ENCODE data around the gene POLN. TPM values are rescaled to one million over a fixed set of nuclear protein-coding genes. Genes with fewer than 3 reads are reported as not detected.

Gene POLN
- total and polyA plus RNA-seq, 8 donors = 0.29 to 5.1 (median 1.4) TPM; not detected in 2

DNA sequence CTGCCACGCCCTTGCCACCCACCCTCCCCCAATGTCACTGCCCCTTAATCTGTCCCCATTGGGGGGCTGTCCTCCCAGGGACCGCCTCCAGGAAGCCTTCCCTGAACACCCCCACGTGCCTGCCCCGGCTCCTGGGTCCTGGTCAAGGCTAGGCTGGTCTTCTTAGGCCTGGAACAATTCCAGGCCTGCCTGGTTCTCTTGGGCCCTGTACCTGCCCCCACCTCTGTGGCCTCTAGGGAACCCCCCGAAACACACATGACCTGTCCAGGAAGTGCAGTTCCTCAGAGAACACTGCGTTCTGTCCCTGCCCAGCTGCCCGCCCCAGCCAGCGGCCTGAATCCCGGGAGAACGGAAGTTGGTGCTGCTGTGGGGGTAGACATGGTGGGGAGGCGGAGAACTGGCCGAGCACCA lies 14.9 kb upstream of the POLN start:
- H3K4me1 ChIP-seq = peaks cover 58 to 78% (median 61%) of the 10 kb centered on the region in 4 donors
- TF ChIP-seq EP300 (IDR thresholded peaks at IDR 0.05) (peak; percentile 43), POLR2A (IDR thresholded peaks at IDR 0.05) (no peak), POLR2AphosphoS5 (IDR thresholded peaks at IDR 0.05) (peak in 1 of 3 donors; percentile 38)
- TF ChIP-seq, protein P1, sequence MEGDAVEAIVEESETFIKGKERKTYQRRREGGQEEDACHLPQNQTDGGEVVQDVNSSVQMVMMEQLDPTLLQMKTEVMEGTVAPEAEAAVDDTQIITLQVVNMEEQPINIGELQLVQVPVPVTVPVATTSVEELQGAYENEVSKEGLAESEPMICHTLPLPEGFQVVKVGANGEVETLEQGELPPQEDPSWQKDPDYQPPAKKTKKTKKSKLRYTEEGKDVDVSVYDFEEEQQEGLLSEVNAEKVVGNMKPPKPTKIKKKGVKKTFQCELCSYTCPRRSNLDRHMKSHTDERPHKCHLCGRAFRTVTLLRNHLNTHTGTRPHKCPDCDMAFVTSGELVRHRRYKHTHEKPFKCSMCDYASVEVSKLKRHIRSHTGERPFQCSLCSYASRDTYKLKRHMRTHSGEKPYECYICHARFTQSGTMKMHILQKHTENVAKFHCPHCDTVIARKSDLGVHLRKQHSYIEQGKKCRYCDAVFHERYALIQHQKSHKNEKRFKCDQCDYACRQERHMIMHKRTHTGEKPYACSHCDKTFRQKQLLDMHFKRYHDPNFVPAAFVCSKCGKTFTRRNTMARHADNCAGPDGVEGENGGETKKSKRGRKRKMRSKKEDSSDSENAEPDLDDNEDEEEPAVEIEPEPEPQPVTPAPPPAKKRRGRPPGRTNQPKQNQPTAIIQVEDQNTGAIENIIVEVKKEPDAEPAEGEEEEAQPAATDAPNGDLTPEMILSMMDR (IDR thresholded peaks at IDR 0.05) = no peak
- no peaks in the 10 kb centered on the region for H3K27me3 ChIP-seq
- H3K4me3 ChIP-seq = peak overlapping the region in 3 of 4 donors; percentile 2 to 23 (median 9)
- peaks cover 26 to 65% (median 49%) of the 10 kb centered on the region in 4 donors for H3K36me3 ChIP-seq
- no peaks in the 10 kb centered on the region for H3K9me3 ChIP-seq
- peak overlapping the region; percentile 33 to 94 (median 93) for H3K27ac ChIP-seq
- DNase-seq = peak; percentile 19 to 63
- intact Hi-C loops (cut with DNase I; ENCODE audit: low total_unique reads) = no loop called here
- 44 to 61% (median 46%) methylated on average over 11 to 12 of the region's 12 CpGs for WGBS, 5 donors

DNA sequence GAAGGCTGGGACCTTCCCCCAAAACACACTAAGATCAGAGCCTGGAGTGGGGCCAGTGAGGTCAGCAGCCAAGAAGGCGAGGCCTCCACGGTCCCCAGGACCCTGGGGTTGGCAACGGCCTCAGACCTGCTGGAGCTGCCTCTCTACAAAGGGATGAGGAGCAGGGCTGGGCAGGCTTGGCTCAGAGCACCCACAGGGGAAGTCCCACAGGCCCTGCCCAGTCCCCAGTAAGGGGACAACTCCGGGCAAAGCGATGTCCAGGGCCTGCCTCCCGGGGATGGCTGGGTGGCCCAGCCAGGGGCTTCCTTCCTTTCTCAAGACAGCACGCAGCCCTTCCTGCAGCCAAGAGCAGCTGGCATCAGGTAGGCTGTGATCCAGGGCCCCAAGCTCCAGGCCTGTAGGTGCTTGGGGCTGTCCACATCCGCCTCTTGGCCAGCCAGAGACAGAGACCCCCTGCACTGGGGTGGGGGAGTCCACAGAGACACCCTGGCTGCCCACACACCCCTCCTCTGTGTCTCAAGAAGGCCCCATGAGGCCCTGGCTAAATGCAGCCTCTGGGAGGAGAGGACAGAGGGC lies 14.3 kb upstream of the POLN start:
- Histone ChIP-seq H3K4me3 (peak overlapping the region; percentile 0 to 23 (median 8)), H3K4me1 (peaks cover 58 to 78% (median 61%) of the 10 kb centered on the region in 4 donors), H3K27me3 (no peaks in the 10 kb centered on the region), H3K36me3 (peaks cover 26 to 70% (median 55%) of the 10 kb centered on the region in 4 donors), H3K27ac (peak overlapping the region; percentile 33 to 94 (median 93)), H3K9me3 (no peaks in the 10 kb centered on the region)
- intact Hi-C loops (cut with DNase I; ENCODE audit: low total_unique reads) = no loop called here
- peak; percentile 18 to 67 for DNase-seq
- 23 to 41% (median 38%) methylated on average over 5 to 8 of the region's 8 CpGs for WGBS, 5 donors
- no peak for TF ChIP-seq POLR2AphosphoS5 (IDR thresholded peaks at IDR 0.05)
- no peak for TF ChIP-seq EP300 (IDR thresholded peaks at IDR 0.05)
- TF ChIP-seq POLR2A (IDR thresholded peaks at IDR 0.05) = no peak
- TF ChIP-seq, protein P1 (IDR thresholded peaks at IDR 0.05) = no peak

DNA sequence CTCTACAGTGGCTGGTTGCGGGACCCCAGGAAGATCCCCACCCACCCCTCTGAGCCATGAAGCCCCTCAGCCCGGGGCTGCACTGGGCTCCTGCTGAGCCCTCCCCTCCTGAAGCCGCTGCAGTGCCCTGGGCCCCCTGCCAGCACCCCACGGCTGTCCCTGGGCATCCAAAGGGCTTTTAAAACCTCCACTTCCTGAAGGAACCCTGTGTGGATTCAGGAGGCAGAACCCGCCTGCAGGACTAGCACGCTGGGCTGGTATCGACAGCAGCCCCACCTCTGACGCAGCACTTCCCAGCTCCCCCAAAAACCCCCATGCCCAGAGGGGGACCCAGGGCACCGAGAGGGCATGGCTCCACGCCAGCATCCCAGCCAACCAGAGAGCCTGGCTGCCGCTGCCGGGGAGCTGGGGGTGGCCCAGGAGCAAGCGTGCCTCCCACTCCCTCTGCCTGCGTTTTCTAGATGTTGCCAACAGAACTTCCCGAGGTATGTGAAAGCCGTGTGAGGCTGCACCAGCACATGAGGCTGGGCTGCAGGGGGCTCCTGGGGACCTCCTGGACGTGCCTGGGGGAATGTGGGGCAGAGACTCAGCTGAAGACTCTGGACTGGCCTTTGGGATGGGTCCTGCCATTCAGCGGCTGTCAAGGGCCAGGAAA lies 13.7 kb upstream of the POLN start:
- TF ChIP-seq EP300 (IDR thresholded peaks at IDR 0.05) = no peak
- TF ChIP-seq, protein P1 (IDR thresholded peaks at IDR 0.05) = no peak
- no peak for TF ChIP-seq POLR2AphosphoS5 (IDR thresholded peaks at IDR 0.05)
- TF ChIP-seq POLR2A (IDR thresholded peaks at IDR 0.05) = no peak
- H3K4me1 ChIP-seq = peaks cover 54 to 73% (median 58%) of the 10 kb centered on the region in 4 donors
- no peaks in the 10 kb centered on the region for H3K27me3 ChIP-seq
- H3K36me3 ChIP-seq = peaks cover 32 to 76% (median 61%) of the 10 kb centered on the region in 4 donors
- peak; percentile 28 to 70 for DNase-seq
- no peaks in the 10 kb centered on the region for H3K9me3 ChIP-seq
- peak overlapping the region; percentile 0 to 23 (median 8) for H3K4me3 ChIP-seq
- WGBS, 5 donors = 33 to 47% (median 39%) methylated on average over 15 to 18 of the region's 18 CpGs
- peak overlapping the region; percentile 33 to 94 (median 93) for H3K27ac ChIP-seq
- intact Hi-C loops (cut with DNase I; ENCODE audit: low total_unique reads) = no loop called here

DNA sequence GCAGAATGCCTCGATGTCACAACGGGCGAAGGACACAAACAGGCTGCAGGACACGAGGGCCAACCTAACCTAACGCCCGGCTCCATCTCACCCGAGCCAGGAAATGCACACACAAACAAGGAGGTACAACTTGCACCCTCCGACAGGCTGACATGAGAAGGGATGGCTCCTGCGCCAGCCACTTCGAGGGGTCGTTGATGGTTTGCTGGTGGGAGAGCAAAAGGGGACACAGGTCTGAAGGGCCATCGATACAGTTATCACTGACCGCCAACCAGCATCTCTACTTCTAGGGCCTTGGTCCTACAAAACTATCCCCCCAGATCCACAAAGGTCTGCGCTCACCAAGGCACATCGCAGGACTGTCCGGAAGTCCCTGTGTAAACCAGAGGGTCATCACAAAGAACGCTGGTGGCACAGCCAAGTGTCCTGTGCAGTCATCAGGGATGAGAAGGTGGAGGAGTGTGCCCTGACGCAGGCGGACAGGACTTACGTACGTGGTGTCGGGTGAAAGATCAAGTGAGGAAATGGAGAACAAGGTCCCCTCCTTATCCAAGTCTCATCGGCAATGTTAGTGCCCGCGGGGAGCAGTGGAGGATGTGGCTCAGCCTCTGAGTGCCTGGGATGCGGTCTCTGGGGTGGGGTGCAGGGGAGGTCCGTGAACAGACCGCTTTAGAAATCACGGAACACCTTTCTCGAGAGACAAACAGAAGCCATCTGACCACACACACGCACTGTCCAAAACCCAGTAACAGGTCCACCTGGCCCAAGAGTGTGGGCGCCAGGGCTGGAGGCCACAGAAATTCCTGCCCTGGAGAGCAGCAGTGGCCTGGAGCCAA lies 13.0 kb upstream of the POLN start:
- H3K27me3 ChIP-seq = no peaks in the 10 kb centered on the region
- TF ChIP-seq POLR2AphosphoS5 (IDR thresholded peaks at IDR 0.05) = no peak
- TF ChIP-seq POLR2A (IDR thresholded peaks at IDR 0.05) = no peak
- TF ChIP-seq EP300 (IDR thresholded peaks at IDR 0.05) = no peak
- TF ChIP-seq, protein P1 (IDR thresholded peaks at IDR 0.05) = no peak
- H3K9me3 ChIP-seq = no peaks in the 10 kb centered on the region
- peaks cover 39 to 84% (median 68%) of the 10 kb centered on the region in 4 donors for H3K36me3 ChIP-seq
- H3K27ac ChIP-seq = peak overlapping the region in 4 of 5 donors; percentile 87 to 94 (median 94)
- intact Hi-C loops (cut with DNase I; ENCODE audit: low total_unique reads) = no loop called here
- peaks cover 46 to 66% (median 50%) of the 10 kb centered on the region in 4 donors for H3K4me1 ChIP-seq
- peak overlapping the region in 1 of 4 donors; percentile 6 for H3K4me3 ChIP-seq
- WGBS, 5 donors = 82 to 87% (median 84%) methylated on average over 29 to 32 of the region's 32 CpGs
- DNase-seq = peak; percentile 1 to 20

All from stomach (tissue), 9 donors.